ENCODE measurements around the gene LHX3.

DNA sequence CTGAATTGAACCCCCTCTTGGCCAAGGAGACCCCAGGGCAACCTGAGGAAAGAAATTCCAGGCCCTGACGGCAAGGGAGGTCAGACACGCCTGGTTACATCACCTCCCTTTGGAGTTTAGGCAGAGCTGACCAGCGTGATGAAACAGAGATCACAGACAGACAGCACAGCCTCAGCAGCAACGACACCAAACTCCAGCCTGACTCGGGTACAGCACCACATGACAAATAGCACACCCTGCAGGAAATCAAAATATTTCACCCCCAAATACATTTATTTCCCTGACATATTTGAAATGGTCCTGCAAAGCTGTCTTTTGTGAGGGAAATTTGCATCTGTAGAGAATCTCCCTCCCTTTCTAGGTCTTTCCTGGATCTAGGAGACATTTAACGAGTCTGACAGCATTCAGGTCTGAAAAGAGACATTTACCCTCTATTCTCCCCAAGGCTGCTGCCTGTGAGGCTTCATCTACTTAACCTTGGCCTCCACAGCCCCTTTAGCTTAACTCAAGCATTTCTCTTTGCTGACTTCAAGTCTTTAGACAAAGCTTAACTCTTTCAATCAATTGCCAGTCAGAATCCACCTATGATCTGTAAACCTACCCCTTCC is 38.1 kb upstream of the LHX3 start:
- TF ChIP-seq ESRRG (CRISPR knock-in tag; IDR thresholded peaks at IDR 0.05) (no peak), ZC3H10 (CRISPR knock-in tag; IDR thresholded peaks at IDR 0.05) (no peak), ISL1 (CRISPR knock-in tag; IDR thresholded peaks at IDR 0.05) (no peak)
